ENCODE measurements around the gene FAM120A.

FAM120A gene

DNA sequence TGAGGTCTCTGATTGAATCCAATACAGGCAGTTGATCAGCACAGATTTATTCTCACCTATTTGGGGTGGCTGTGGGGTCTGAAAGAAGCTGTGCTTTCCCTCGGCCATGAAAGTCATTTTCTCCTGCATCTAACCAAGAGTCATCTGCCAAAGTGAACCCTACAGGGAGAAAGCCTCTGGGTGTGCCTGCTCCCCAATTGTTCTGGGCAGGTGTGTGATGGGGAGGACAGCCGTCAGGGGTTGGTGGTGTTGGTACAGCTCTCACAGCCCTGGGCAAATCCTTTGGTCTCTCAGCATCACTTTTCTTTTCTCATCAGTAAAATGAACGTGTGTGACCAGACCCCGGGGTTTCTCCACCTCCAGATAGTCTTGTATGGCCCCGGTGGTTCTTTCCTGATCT lies 127.4 kb downstream of the FAM120A start:
- DNase-seq (ENCODE audit: low read depth in 2 of 2) = no peak

DNA sequence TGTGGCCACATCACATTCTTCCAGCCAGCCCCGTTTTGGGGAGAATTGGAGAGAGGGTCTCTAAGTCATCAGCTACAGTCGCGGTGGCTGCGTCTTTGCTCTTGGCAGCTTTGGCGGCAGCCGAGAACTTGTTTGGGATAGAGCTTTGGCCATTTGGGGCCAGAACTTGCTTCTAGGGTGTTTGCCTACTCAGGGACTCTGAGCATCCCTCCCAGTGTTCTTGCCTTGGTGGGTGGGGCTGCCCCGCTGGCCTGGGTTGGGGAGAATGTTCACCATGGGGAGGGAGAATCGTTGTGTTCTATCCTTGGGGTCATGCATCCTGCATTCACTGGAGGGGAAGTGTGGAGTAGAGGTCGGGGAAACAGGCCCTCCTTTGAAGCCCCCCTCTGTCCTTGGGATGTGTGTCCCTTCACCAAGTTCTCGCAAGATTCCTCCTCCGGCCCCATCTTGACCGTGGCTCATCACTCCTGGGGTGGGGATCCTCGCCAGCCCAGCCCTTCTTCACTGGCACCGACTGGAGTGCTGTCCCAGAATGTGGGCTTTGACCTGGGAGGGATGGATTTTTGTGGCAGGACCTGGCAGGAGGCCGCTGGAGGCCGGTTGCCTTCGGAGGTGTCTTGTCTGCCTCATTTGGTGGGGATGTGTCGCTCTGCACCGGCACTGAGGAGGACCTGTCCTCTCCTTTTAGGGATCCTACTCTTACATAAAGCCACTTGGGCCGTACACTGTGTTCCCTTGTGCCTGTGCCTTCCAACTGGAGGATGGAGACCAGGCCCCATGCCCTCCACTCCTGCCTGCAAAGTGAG lies 128.4 kb downstream of the FAM120A start:
- DNase-seq (ENCODE audit: low read depth in 2 of 2) = no peak

DNA sequence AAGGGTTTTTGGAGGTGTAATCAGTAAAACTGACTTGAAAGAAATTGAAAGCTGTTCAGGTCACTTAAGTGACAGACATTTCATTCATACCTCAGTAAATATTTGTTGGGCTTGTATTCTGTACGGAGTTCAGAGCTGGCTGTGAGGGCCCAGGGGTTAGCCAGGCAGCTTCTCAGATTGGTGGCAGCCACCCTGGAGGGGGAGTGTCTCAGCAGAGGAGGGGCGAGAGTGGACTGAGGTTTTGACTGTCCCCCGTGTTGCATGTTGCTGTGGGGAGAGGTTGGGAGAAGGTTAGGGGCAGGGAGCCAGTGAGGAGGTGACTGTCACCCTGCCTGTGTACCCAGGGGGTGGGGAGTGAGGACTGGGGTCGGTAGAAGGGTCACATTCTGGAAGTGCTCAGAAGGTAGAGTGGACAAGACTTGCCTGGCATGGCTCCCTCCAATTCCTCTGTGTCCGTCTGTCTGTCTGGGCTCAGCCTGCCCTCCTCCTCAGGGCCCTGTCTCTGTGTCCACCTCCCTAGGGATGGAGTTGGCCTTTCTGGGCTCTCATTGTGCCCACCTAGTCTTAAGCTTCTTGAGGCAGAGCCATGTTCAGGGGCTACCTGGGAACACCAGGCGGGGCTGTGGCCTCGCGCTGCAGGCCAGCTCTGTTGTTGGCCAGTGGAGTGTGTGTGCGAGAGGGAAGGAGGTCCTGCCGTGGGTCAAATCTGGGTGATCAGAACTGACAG lies 129.3 kb downstream of the FAM120A start:
- no peak for DNase-seq (ENCODE audit: low read depth in 2 of 2)

DNA sequence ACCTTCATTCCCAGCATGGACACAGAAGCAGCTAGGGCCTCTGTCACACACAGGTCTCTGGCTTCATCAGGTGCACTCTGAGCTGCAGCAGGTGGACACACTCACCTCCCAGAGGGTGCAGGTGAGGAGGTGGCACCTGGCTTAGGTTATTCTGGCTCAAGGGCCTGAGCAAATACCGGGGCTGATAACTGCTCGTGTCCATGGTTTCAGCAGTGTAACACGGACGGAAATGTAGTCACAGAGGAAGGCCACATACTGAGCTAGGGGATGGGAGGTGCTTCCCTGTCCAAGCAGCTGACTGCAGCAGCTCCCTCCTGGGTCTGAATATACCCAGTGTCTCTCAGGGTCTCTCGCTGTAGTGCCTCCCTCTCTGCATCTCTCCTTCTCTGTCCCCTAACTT lies 130.6 kb downstream of the FAM120A start:
- no peak for DNase-seq (ENCODE audit: low read depth in 2 of 2)

DNA sequence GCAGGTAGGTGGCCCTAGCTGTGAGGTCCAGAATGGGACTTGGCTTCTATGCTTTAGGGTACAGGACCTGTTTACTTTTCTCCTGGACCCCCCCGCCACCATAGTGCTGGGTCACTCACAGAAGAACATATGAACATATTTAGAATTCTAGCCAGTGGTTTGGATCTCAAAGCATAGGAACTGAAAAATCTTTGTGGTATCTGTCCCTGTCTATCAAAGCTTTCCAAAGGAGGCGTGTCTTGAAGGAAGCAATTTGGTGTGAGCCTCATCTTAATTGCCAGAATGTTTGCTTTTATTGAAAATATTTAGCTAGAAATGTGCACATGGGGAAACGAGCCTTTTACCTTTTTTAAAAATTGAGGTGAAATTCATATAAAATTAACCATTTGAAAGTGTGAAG lies 131.1 kb downstream of the FAM120A start:
- no peak for DNase-seq (ENCODE audit: low read depth in 2 of 2)

DNA sequence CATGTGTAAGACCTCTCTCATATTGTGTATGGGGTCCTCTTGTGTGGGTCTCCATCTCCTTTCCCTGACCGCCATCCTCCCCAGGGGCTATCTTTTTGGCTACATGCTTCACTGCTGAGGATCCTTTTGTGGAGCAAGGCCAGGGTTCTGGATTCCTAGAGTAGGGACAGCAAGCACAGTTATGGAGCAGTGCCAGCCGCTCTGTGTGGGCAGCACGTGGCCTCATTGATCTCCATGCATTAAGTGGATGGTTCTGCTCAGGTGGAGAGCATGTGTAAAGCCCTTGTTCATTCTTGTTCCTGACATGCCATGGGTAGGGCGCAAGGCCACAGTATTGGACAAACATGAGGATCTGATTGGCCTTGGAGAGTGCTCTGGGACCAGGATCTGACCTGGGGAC lies 133.8 kb downstream of the FAM120A start:
- no peak for DNase-seq (ENCODE audit: low read depth in 2 of 2)

DNA sequence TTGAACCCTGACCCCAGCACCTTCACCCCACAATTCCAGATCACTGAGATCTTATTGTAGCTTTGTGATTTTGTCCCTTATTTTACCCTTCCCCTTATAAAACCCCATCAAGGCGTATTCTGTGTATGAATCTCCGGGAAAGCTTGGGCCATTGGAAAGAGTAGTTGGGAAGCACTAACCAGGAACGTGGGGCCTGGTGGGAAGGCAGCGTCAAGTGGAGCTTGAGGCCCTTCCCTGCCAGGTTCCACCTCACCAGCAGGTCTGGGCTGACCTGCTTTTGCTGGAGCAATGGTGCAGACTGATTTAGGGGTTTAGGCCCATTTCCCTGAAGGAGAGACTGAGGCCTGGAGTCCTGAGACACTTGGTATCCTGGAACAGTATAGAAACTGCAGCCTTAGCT lies 134.2 kb downstream of the FAM120A start:
- DNase-seq (ENCODE audit: low read depth in 2 of 2) = no peak

DNA sequence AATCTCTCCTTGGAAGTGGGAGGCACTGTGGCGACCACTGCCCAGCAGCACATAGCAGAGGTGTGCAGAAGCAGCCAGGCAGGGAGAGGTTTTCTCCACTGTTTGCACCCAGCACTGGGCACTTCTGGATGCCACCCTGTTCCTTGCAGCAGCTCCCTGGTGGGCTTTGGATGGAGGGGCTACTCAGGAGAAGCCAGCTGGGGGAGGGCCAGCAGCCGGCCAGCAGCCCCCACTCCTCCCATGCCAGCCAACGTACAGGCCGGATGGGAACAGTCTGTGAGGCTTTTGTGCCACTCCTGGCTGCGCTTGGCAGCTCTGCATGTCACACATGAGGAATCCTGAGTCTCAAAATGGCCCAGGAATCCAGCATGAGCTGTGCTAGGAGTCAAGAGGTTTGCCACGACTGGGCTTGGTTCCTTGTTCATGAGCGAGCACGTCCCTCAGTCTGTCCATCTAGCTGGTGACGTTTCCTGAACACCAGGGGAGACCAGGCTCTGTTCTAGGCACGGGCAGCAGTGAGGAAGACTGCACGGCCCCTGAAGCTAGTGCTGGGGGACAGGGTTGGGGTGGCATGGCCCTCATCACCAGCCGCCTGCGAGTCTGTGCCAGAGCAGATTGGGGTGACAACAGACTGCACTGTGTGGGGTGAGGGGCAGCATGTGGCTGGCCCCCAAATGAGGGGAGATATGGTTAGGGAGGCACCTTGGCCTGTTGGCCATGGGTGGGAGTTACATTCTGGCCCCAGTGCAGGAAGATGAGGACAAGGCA lies 135.0 kb downstream of the FAM120A start:
- DNase-seq (ENCODE audit: low read depth in 2 of 2) = no peak

DNA sequence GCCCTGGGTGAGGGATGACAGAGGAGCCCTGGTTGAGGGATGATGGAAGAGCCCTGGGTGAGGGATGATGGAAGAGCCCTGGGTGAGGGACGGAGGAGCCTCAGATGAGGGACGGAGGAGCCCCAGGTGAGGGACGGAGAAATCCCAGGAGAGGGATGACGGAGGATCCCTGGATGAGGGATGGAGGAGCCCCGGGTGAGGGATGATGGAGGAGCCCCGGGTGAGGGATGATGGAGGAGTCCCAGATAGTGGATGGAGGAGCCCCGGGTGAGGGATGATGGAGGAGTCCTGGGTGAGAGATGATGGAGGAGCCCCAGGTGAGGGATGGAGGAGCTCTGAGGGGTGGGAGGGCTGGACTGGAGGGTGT lies 135.8 kb downstream of the FAM120A start:
- no peak for DNase-seq (ENCODE audit: low read depth in 2 of 2)

DNA sequence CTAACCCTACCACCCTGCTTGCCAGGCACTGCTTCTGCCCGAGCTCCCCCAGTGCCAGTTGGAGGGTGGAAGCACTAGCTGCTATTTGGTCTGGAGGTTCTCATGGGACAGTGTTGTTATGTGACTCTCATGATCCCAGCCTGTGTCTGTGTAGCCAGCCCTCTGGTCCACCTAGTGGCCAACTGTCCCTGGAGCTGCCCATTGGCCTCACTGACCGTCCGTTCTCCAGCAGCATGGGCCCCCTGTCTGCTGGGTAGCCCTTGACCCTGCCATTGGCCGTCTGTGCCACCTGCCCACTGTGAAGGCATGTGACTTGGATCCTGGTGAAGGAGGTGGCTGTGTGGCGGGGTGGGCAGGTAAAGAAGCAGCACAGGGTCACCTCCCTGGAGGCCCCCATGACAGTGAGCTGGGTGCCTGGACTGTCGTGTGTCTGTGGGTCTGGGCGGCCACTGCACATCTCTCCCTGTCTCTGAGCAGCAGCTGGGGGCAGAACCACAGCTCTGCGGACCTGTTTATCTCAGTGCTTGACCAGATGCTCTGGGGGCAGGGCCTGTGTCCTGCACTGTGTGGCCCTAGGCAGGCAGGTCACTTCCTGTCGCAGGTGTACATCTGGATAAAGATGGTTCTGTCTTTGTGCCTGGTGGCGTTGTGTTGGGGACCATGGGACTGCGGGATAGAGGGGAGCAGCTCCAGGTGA lies 136.3 kb downstream of the FAM120A start:
- no peak for DNase-seq (ENCODE audit: low read depth in 2 of 2)

DNA sequence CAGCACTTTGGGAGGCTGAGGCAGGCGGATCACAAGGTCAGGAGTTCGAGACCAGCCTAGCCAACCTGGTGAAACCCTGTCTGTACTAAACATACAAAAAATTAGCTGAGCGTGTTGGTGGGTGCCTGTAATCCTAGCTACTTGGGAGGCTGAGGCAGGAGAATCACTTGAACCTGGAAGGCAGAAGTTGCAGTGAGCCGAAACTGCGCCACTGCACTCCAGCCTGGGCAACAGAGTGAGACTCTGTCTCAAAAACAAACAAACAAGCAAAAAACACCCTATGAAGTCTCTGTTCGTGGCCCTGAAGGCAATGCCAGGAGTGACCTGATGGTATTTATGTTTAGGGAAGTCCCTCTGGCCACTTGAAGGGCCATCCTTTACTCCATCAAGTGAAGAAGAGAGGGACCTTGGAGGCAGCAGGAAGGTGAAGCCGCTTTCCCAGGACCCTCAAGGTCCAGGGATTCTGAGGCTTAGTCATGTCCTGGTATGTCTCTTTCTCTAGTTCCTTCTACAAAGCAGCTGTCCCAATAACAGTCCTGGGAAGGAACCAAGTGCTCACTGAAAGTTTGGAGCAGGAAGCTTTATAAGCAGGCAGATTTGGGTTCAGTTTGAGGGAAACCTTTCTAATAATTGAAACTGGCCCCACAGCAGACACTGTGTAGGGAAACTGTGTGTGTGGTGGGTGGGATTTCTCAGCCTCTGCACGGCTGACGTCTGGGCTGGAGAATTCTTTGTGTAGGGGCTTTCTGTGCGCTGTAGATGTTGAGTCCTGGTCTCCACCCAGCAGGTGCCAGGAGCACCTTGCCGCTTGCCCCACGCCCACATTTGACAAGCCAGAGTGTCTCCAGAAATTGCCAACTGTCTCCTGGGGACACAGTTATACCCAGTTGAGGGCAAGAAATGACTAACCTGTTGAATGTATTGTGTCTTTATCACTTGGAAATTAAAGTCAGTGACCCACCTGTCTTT lies 137.4 kb downstream of the FAM120A start:
- DNase-seq (ENCODE audit: low read depth in 2 of 2) = no peak

DNA sequence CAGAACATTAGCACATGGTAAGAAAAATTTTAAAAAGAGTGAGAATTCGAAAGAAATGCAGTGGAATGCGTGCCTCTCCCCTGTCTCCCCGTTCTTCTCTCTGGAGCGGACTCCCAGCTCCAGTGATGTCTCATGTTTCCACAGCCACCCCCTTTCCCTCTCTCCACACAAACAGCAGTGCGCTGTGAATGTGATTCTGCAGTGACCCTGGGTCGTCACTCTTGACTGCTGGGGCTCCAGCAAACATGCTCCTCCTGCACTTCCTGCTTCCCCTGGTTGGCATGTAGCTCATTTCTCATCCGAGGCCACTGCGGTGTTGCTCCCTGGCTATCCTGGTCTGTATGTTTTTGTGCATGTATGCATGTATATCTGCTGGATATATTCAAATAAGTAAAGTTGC lies 138.2 kb downstream of the FAM120A start:
- no peak for DNase-seq (ENCODE audit: low read depth in 2 of 2)

DNA sequence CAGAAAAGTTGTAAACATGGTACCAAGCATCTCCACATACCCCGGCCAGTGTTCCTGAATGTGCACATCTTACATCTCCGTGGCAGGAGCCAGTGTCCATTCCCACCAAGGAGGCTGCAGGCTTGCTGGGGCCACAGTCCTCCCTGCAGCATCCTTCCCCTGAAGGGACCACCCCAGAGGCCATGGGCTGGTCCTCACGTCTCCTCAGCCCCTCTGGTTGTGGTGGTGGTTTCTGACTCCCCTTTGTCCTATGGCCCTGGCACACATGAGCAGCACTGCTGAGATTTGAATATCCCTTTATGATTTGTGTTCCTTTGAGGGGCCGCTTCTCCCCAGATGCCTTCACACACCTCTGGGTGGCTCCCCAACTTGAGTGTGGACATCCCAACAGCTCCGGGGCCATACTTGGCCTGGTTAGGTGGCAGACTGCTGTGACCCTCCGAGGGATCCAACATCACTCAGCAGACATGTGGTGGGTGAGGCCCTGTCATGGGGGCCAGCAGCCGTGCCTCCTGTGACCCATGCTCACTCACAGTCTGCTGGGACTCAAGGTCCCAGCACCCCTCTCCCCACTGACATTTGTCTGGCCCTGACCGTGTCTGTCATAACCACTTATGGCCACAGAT lies 139.2 kb downstream of the FAM120A start:
- DNase-seq (ENCODE audit: low read depth in 2 of 2) = no peak

DNA sequence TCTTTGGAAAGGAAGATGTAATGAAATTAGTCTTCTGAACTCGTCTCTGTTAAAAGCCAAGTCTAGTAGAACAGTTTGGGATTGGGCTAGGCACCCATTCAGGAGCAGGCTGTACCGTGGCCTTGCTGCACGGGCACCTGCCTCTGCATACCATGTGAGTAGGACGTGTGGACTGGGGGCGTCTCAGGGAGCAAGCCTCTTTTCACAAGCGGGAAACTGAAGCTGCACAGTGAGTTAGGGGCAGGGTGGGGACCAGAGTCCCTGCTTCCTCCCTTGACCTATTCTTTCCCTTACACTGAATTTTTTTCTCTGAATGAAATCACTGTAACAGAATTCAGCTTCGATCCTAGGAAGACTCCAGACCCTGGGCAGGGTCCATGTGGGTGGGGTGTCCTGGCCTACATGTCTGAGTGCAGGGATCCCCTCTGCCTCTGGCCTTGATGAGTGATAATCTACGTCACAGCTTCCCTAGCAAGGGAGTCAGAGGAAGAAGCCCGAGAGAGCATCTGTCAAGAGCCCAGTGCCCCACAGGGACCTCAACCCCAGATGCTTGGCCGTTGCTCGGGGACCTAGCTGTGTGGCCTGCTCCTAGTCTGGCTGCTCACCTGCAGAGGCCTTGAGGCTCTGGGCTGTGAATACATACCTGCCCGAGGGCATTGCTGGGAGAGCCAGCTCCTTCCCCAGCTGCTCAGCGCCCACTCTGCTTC lies 140.0 kb downstream of the FAM120A start:
- DNase-seq (ENCODE audit: low read depth in 2 of 2) = no peak

DNA sequence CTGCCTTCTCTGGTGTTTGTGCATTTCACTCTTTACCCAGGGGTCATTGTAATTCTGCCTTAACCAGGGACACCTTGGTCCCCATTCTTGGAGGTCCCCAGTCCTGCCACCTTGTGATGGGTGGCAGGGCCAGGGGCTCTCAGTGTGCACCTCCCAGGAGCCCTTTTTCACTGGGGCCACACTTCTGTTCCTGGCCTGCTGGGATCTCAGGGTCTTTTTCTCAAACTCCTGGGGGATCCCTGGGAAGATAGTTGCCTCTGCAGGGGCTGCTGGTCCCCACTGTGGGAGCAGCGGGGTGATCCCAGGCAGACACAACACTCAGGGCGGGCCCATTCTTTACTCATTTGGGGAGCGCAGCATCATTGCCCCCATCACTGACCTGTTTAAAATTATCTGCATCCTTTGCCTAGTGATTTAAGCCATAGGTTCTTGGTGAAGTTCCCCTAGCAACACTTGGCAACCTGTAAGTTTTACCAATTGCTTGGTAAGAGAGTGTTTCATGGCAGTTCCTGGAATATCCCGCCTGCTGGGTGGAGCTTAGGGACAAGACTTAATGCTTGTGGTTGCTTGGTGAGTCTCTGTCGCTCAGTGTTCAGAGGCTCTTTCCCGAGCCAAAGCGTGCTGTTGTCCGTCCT lies 140.6 kb downstream of the FAM120A start:
- DNase-seq (ENCODE audit: low read depth in 2 of 2) = no peak

DNA sequence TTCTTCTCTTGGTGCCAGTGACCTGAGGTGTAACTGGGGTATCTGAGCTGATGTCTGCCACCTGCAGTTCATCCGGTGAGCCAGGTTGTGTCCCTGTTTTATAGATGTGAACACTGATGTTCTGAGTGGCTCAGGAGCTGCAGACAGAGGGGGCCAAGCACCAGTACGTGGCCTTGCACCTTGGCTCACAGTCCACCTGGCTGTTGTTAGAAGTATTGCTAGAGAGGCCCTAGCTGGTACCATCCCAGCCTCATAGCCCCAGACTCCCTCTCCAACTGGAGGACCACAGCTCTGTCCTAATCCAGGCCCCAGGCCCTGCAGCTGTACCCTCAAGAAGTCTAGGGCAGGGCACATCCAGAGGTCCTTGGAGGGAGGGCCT lies 141.1 kb downstream of the FAM120A start:
- no peak for DNase-seq (ENCODE audit: low read depth in 2 of 2)

DNA sequence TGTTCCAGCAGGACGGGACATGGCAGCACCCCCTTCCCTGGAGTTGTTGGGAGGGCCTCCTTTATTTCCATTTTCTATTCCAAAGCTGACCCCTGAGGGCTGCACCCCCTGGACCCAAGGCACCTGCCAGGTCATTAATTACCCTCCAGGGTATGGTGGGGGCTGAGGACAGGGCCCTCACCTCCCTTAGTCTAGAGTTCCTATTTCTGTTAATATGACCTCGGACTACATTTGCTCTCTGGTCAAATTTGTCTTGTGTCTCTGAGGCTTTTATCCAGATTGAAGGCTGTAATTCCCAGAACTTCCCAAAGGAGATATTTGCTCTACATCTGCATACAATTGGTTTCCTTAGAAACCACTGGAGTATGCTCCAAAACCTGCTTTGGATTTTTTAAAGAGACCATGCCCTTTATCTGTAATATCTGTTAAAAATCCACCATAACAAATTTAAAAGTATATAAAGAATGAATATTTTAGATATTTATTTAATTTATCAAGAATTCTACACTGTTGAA lies 141.7 kb downstream of the FAM120A start:
- DNase-seq (ENCODE audit: low read depth in 2 of 2) = no peak

DNA sequence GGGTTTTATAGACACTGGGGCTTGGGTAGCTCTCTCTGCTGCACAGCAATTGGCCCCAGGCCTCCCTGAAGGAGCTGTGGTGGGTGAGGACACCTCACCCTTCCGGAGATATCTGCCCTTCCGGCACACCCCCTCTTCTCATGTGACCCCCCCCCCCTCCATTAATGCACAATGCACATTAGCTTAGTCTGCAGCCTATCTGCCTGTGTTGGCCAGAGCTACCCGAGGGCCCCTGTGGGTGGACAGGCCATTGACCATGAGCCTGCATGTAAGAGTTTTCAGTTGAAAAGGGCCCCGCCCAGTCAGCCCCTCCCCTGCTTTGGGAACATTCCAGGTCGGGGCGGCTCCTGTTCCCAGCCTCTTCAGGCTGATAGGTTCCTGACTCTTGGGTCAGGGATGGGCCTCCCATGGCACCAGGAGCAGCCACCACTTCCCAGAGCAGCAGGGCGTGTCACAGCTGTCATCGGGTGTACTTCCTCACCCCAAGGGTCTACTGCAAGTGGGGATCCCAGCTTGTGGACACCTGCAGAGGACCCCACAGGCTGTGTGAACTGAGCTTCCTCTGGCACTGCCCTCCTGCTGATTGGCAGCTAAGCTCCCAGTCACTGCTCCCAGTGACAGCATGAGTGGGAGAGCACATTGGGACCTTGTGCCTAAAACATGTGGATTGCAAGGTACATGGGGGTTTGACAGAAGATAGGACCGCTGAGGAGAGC lies 142.7 kb downstream of the FAM120A start:
- DNase-seq (ENCODE audit: low read depth in 2 of 2) = no peak

All from stimulated activated CD4-positive, alpha-beta T cell treated with anti-CD3 and anti-CD28 coated beads, Interleukin-1b, Interleukin-23, amount 100 ng/mL, for 4 hours (primary cell).